Adipocyte (in vitro differentiated cells): ENCODE measurements around the gene RFXAP.

Source experiments
- DNase-seq: peaks from one replicate; pipeline ENCODE4 v3.0.0-alpha.2; 2015; ENCODE audit warnings: low read depth
- H3K27me3 ChIP-seq: replicated peaks from 2 replicates; pipeline ENCODE4 v1.7.0; 2013; ENCODE audit warnings: mild to moderate bottlenecking, low read length, moderate library complexity; ENCODE audit not compliant: control insufficient read depth, insufficient read depth
- H3K36me3 ChIP-seq: 2 replicates; pipeline ENCODE4 v1.7.0; 2013; ENCODE audit warnings: low read length, mild to moderate bottlenecking, moderate library complexity; ENCODE audit not compliant: control insufficient read depth, insufficient read depth, severe bottlenecking
- H3K4me1 ChIP-seq: 2 replicates; pipeline ENCODE4 v1.7.0; 2013; ENCODE audit warnings: mild to moderate bottlenecking, low read length, moderate library complexity; ENCODE audit not compliant: control insufficient read depth, insufficient read depth
- H3K4me3 ChIP-seq: 2 replicates; pipeline ENCODE4 v1.7.0; 2013; ENCODE audit warnings: mild to moderate bottlenecking, low read length, moderate library complexity
- H3K9ac ChIP-seq: 2 replicates; pipeline ENCODE4 v1.7.0; 2013; ENCODE audit warnings: mild to moderate bottlenecking, low read length, moderate library complexity
- H3K9me3 ChIP-seq: 2 replicates; pipeline ENCODE4 v1.7.0; 2013; ENCODE audit warnings: mild to moderate bottlenecking, low read length, moderate library complexity; ENCODE audit not compliant: control insufficient read depth

The RFXAP gene

GRCh38 chr13:36841391-36841790 lies 22.4 kb downstream of the RFXAP start:
- peak; percentile 39 for DNase-seq
- no peak overlapping the region for H3K9ac ChIP-seq
- H3K9me3 ChIP-seq: no peaks in the 10 kb centered on the region
- peaks cover 6% of the 10 kb centered on the region for H3K36me3 ChIP-seq
- H3K27me3 ChIP-seq: no peaks in the 10 kb centered on the region
- H3K4me3 ChIP-seq: no peak overlapping the region
- no peaks in the 10 kb centered on the region for H3K4me1 ChIP-seq

- Histone ChIP-seq H3K9me3 (no peaks in the 10 kb centered on the region), H3K4me3 (no peak overlapping the region), H3K9ac (no peak overlapping the region), H3K4me1 (no peaks in the 10 kb centered on the region), H3K36me3 (peaks cover 6% of the 10 kb centered on the region), H3K27me3 (no peaks in the 10 kb centered on the region)
- no peak for DNase-seq
These were observed 28.6 kb downstream of the RFXAP start for GRCh38 chr13:36847606-36848005.

- DNase-seq: no peak
These were observed 29.4 kb downstream of the RFXAP start for GRCh38 chr13:36848199-36848982.

GRCh38 chr13:36850790-36851438 lies 31.9 kb downstream of the RFXAP start:
- H3K4me1 ChIP-seq: no peaks in the 10 kb centered on the region
- DNase-seq: no peak
- H3K27me3 ChIP-seq: no peaks in the 10 kb centered on the region
- H3K4me3 ChIP-seq: no peak overlapping the region
- no peak overlapping the region for H3K9ac ChIP-seq
- H3K9me3 ChIP-seq: no peaks in the 10 kb centered on the region
- no peaks in the 10 kb centered on the region for H3K36me3 ChIP-seq

More at GRCh38 chr13:36848199-36848982, 29.4 kb downstream of the RFXAP start:
- Histone ChIP-seq H3K27me3 (no peaks in the 10 kb centered on the region), H3K4me3 (no peak overlapping the region), H3K4me1 (no peaks in the 10 kb centered on the region), H3K9me3 (no peaks in the 10 kb centered on the region), H3K9ac (no peak overlapping the region), H3K36me3 (peaks cover 6% of the 10 kb centered on the region)

- H3K27me3 ChIP-seq: no peaks in the 10 kb centered on the region
- no peak for DNase-seq
- H3K4me1 ChIP-seq: no peaks in the 10 kb centered on the region
- no peak overlapping the region for H3K4me3 ChIP-seq
- H3K36me3 ChIP-seq: no peaks in the 10 kb centered on the region
- no peaks in the 10 kb centered on the region for H3K9me3 ChIP-seq
- no peak overlapping the region for H3K9ac ChIP-seq
These were observed 38.2 kb downstream of the RFXAP start for GRCh38 chr13:36857253-36857652.

GRCh38 chr13:36858290-36858689 lies 39.3 kb downstream of the RFXAP start:
- DNase-seq: peak; percentile 85
- Histone ChIP-seq H3K9ac (no peak overlapping the region), H3K4me1 (no peaks in the 10 kb centered on the region), H3K4me3 (no peak overlapping the region), H3K9me3 (no peaks in the 10 kb centered on the region), H3K27me3 (no peaks in the 10 kb centered on the region), H3K36me3 (no peaks in the 10 kb centered on the region)

GRCh38 chr13:36859259-36859658 lies 40.2 kb downstream of the RFXAP start:
- Histone ChIP-seq H3K9me3 (no peaks in the 10 kb centered on the region), H3K36me3 (peaks cover 4% of the 10 kb centered on the region), H3K4me3 (no peak overlapping the region), H3K27me3 (no peaks in the 10 kb centered on the region), H3K9ac (no peak overlapping the region), H3K4me1 (no peaks in the 10 kb centered on the region)
- no peak for DNase-seq

GRCh38 chr13:36862002-36862685 lies 43.1 kb downstream of the RFXAP start:
- Histone ChIP-seq H3K27me3 (no peaks in the 10 kb centered on the region), H3K9me3 (no peaks in the 10 kb centered on the region)
- no peak for DNase-seq

GRCh38 chr13:36862722-36863121 lies 43.7 kb downstream of the RFXAP start:
- H3K9me3 ChIP-seq: no peaks in the 10 kb centered on the region
- no peak for DNase-seq
- H3K4me3 ChIP-seq: no peak overlapping the region
- H3K4me1 ChIP-seq: no peaks in the 10 kb centered on the region
- H3K9ac ChIP-seq: no peak overlapping the region
- H3K36me3 ChIP-seq: peaks cover 21% of the 10 kb centered on the region
- H3K27me3 ChIP-seq: no peaks in the 10 kb centered on the region

More at GRCh38 chr13:36862002-36862685, 43.1 kb downstream of the RFXAP start:
- Histone ChIP-seq H3K4me3 (no peak overlapping the region), H3K36me3 (peaks cover 18% of the 10 kb centered on the region), H3K4me1 (no peaks in the 10 kb centered on the region), H3K9ac (no peak overlapping the region)

GRCh38 chr13:36865265-36865664 lies 46.2 kb downstream of the RFXAP start:
- H3K9ac ChIP-seq: no peak overlapping the region
- no peaks in the 10 kb centered on the region for H3K27me3 ChIP-seq
- H3K9me3 ChIP-seq: no peaks in the 10 kb centered on the region
- peaks cover 21% of the 10 kb centered on the region for H3K36me3 ChIP-seq
- H3K4me1 ChIP-seq: no peaks in the 10 kb centered on the region
- DNase-seq: no peak
- H3K4me3 ChIP-seq: no peak overlapping the region

GRCh38 chr13:36866232-36866631 lies 47.2 kb downstream of the RFXAP start:
- no peaks in the 10 kb centered on the region for H3K4me1 ChIP-seq
- no peaks in the 10 kb centered on the region for H3K9me3 ChIP-seq
- no peak overlapping the region for H3K9ac ChIP-seq
- peaks cover 21% of the 10 kb centered on the region for H3K36me3 ChIP-seq
- H3K4me3 ChIP-seq: no peak overlapping the region
- H3K27me3 ChIP-seq: no peaks in the 10 kb centered on the region
- DNase-seq: no peak
